DND-41 (cell line): Measurements from ENCODE around the gene PRR35.

Experiments used
- ATAC-seq: fragments of 200-7000 bp; cut with Tn5 transposase; 3 replicates; pipeline ENCODE4 v1.9.1; 2021; ENCODE audit warnings: low read depth; ENCODE audit not compliant: insufficient read depth
- DNase-seq: peaks from one replicate; pipeline ENCODE4 v3.0.0-alpha.2; 2020
- H2AFZ ChIP-seq: 2 replicates; pipeline ENCODE4 v1.6.0; 2012; ENCODE audit warnings: low read depth, low read length
- H3K27ac ChIP-seq: 2 replicates; pipeline ENCODE4 v1.5.1; 2012; ENCODE audit warnings: low read length, inconsistent platforms
- H3K27me3 ChIP-seq: fragments of 200-600 bp; sonication (generic); 2 replicates; pipeline ENCODE4 v1.6.0; 2012; ENCODE audit warnings: low read length, mild to moderate bottlenecking, inconsistent platforms; ENCODE audit not compliant: insufficient read depth, poor library complexity
- H3K36me3 ChIP-seq: 2 replicates; pipeline ENCODE4 v1.5.1; 2012; ENCODE audit warnings: low read length, inconsistent platforms; ENCODE audit not compliant: insufficient read depth
- H3K4me1 ChIP-seq: 2 replicates; pipeline ENCODE4 v1.5.1; 2012; ENCODE audit warnings: mild to moderate bottlenecking, low read length; ENCODE audit not compliant: insufficient read depth
- H3K4me2 ChIP-seq: 2 replicates; pipeline ENCODE4 v1.6.0; 2012; ENCODE audit warnings: mild to moderate bottlenecking, moderate library complexity, low read length, inconsistent platforms; ENCODE audit not compliant: insufficient read depth
- H3K4me3 ChIP-seq, 2 experiments: fragments of 200-600 bp in 1 of 2; shearing (Covaris generic) in 1 of 2; 2 replicates each; pipeline ENCODE4 v1.5.1; 2012 to 2016; ENCODE audit warnings: inconsistent platforms in 2 of 2, low read length in 2 of 2, mild to moderate bottlenecking in 2 of 2, low read depth in 1 of 2, moderate library complexity in 1 of 2
- H3K79me2 ChIP-seq: 2 replicates; pipeline ENCODE4 v1.6.0; 2012; ENCODE audit warnings: low read length, inconsistent platforms; ENCODE audit not compliant: insufficient read depth
- H3K9ac ChIP-seq: 2 replicates; pipeline ENCODE4 v1.6.0; 2012; ENCODE audit warnings: low read depth, mild to moderate bottlenecking, inconsistent platforms, low read length, moderate library complexity
- H3K9me3 ChIP-seq: 2 replicates; pipeline ENCODE4 v1.5.1; 2012; ENCODE audit warnings: low read length, moderate library complexity, mild to moderate bottlenecking, inconsistent platforms; ENCODE audit not compliant: insufficient read depth, severe bottlenecking
- H4K20me1 ChIP-seq: 2 replicates; pipeline ENCODE4 v1.6.0; 2012; ENCODE audit warnings: low read length; ENCODE audit not compliant: insufficient read depth
- EZH2 ChIP-seq: IDR thresholded peaks from 3 replicates; pipeline ENCODE4 v1.6.1; 2012; ENCODE audit warnings: borderline replicate concordance, low read depth, mild to moderate bottlenecking, moderate library complexity, low read length, inconsistent platforms; ENCODE audit not compliant: severe bottlenecking
- TF ChIP-seq, protein P1 (sequence below): IDR thresholded peaks from 2 replicates; pipeline ENCODE4 v1.5.1; 2012; ENCODE audit warnings: borderline replicate concordance, low read length, moderate library complexity, mild to moderate bottlenecking; ENCODE audit not compliant: poor library complexity, severe bottlenecking; ENCODE audit errors: extremely low read depth

The PRR35 gene

DNA sequence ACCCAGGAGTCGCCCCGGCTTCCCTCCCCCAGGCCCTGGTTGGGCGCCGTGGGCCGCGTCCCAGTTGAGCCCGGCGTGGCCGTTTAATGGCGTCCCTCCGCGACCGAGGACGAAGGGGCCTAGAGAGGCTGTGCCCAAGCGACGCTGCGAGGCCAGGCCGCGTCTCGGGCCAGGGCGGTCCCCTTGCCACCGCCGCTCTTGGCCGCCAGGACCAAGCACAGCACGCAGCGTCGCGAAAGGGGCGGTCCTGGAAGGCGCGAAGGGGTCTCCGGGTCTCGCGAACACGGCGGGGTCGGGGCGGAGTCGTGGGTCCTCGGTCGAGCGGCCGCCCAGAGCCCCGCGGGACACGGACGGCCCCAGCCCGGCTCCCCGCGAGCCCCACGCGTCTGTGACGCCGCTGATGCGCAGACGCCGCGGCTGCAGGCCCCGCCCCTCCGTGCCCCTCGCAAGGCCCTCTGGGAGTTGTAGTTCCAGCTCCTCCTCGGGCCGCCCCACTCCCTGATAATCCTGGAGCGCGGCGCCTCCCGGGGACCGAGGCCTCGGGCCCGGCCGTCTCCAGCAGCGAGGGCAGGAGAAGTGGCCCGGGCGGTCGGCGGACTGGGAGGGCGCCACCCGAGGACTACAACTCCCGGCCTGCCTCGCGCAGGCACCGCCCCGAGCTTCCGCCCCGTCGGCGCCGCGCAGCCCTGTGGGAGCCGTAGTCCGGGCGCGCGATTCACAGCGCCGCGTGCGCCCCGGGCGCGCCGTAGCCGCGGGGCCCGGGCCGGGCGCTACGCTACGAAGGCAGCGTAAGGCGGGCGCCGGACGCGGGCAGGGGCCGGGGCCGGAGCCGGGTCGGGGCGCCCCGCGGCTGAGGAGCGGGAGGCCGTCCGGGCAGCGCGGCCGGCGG is 32.9 kb upstream of the PRR35 start, which contains the start of gene CAPN15:
Gene CAPN15, plus strand, starts transcription at position 698 of the 889 bp plus-strand sequence. CDS start 19,127 bp downstream, outside the sequence.
- TF ChIP-seq, protein P1, sequence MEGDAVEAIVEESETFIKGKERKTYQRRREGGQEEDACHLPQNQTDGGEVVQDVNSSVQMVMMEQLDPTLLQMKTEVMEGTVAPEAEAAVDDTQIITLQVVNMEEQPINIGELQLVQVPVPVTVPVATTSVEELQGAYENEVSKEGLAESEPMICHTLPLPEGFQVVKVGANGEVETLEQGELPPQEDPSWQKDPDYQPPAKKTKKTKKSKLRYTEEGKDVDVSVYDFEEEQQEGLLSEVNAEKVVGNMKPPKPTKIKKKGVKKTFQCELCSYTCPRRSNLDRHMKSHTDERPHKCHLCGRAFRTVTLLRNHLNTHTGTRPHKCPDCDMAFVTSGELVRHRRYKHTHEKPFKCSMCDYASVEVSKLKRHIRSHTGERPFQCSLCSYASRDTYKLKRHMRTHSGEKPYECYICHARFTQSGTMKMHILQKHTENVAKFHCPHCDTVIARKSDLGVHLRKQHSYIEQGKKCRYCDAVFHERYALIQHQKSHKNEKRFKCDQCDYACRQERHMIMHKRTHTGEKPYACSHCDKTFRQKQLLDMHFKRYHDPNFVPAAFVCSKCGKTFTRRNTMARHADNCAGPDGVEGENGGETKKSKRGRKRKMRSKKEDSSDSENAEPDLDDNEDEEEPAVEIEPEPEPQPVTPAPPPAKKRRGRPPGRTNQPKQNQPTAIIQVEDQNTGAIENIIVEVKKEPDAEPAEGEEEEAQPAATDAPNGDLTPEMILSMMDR = no peak
- no peak for TF ChIP-seq EZH2
- Histone ChIP-seq H3K4me3 (peak within 1 kb of the TSS; percentile 58 to 95), H2AFZ (peak within 1 kb of the TSS; percentile 75), H3K27me3 (no peaks in the 10 kb centered on the region), H4K20me1 (peaks cover 61% of the 10 kb centered on the region), H3K4me2 (peak within 1 kb of the TSS; percentile 94), H3K9me3 (no peaks in the 10 kb centered on the region), H3K4me1 (peaks cover 38% of the 10 kb centered on the region), H3K27ac (peak within 1 kb of the TSS; percentile 93), H3K79me2 (peaks cover 64% of the 10 kb centered on the region), H3K9ac (peak within 1 kb of the TSS; percentile 81), H3K36me3 (peaks cover 25% of the 10 kb centered on the region)
- ATAC-seq (peak; percentile 78), DNase-seq (peak; percentile 84)

DNA sequence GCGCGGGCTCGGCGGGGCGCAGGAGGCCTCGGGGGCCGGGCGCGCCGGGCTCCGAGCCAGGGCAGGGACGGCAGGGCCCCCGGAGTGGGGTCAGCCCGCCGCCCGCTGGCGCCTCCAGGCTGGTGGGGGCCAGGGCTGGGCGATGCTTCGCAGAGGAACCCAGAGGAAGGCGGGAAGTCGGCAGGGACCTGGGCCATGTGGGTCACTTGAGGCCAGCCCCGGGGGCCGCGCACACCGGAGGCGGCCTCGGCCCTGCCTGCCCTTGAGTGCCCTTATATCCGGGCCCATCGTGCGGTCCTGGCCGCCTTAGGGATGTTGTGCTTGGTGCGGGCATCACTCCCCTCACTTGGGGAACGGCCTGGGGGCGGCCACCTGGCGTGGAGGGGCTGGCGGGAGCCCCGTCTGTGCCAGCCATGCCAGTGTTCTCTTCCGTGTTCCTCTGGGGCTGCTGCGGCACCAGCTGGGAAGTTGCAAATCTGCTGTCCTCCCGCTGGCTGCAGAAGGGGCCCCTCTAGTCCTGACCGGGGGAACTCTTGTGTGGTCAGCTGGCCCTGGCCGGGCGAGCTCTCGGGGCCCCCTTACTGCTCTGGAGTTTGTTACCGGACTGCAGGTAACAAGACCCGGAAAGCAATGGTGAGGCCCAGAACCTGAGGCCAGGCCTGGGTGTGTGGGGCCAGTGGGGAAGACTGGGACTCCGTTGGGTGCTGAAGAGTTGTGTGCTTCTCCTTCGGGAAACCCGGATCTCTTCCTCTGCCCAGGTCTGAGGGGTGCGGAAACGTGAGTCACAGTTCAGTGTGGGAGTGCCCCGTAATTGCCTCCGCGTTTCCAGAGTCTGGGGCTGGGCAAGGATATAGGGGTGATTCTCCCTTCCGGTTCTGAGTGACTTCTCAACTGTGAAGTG is 31.8 kb upstream of the PRR35 start:
- peak overlapping the region; percentile 65 for H3K27ac ChIP-seq
- H3K4me2 ChIP-seq = peak overlapping the region; percentile 94
- ATAC-seq = peak; percentile 6; the same call in 2 of the 3 replicates
- H2AFZ ChIP-seq = peak overlapping the region; percentile 63; the same call in 1 of the 2 replicates
- H3K4me3 ChIP-seq = peak overlapping the region; percentile 58 to 95
- H3K4me1 ChIP-seq = peaks cover 38% of the 10 kb centered on the region
- H3K79me2 ChIP-seq = peaks cover 72% of the 10 kb centered on the region
- peaks cover 64% of the 10 kb centered on the region for H4K20me1 ChIP-seq
- H3K9ac ChIP-seq = peak overlapping the region; percentile 81
- TF ChIP-seq, protein P1 = no peak
- no peak for TF ChIP-seq EZH2
- peaks cover 21% of the 10 kb centered on the region for H3K36me3 ChIP-seq
- H3K27me3 ChIP-seq = no peaks in the 10 kb centered on the region
- H3K9me3 ChIP-seq = no peaks in the 10 kb centered on the region
- peak; percentile 36 for DNase-seq

DNA sequence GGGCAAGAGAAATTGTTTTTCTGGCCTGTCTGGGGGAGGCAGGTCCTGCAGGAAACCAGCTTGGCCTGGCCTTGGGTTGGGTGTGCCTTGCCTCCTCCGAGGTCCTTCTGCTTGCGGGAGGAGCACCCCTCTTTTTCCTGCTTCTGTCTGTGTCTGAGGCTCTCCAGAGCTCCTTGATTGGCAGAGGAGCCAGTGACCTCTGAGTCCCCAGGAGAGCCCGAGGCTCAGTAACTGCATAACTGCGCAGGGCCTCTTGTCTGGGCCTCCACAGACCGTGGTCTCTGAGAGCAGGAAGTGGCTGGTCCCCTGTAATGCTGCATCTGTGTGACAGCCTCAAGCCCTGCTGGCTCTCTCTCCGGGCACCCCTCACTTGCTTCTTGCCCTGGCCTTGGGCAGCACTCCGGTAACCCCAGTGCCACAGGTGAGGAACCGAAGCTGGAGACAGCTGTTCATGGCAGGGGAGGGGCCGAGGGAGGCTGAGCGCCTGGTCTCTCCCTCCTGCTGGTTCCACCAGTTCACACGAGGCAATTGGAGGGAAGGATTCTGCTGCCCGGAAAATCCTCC is 31.1 kb upstream of the PRR35 start:
- ATAC-seq (0 out of 3 replicates have a peak, but pooled peaks have one; percentile 16), DNase-seq (peak; percentile 48)
- H3K4me2 ChIP-seq = peak overlapping the region; percentile 94
- H3K79me2 ChIP-seq = peaks cover 79% of the 10 kb centered on the region
- peaks cover 70% of the 10 kb centered on the region for H4K20me1 ChIP-seq
- peak overlapping the region; percentile 58 to 95 for H3K4me3 ChIP-seq
- H2AFZ ChIP-seq = 0 out of 2 replicates have a peak overlapping the region, but pooled peaks have one; percentile 12
- TF ChIP-seq EZH2 = no peak
- TF ChIP-seq, protein P1 = no peak
- peaks cover 21% of the 10 kb centered on the region for H3K36me3 ChIP-seq
- H3K27me3 ChIP-seq = no peaks in the 10 kb centered on the region
- peak overlapping the region; percentile 81 for H3K9ac ChIP-seq
- no peaks in the 10 kb centered on the region for H3K9me3 ChIP-seq
- peak overlapping the region; percentile 65 for H3K27ac ChIP-seq
- peaks cover 38% of the 10 kb centered on the region for H3K4me1 ChIP-seq
